Adrenal gland (tissue), 12 donors: ENCODE measurements around the gene NEMP1. TPM values are rescaled to one million over a fixed set of nuclear protein-coding genes. Genes with fewer than 3 reads are reported as not detected.
A peak's percentile ranks its signal among the peaks of the same experiment; 100 is the strongest.

Source experiments
- DNase-seq, 7 donors: peaks; one replicate each; pipeline ENCODE4 v3.0.0-alpha.2; 2019 to 2020
- H3K27ac ChIP-seq, 5 donors: fragments of 200-600 bp; sonication (generic) in 4 of 5; 1 replicate in 3 of 5; 2 replicates in 2 of 5; pipeline versions ENCODE4 v1.5.1 to v1.8.0; 2016 to 2020; ENCODE audit warnings: mild to moderate bottlenecking in 1 of 5
- H3K27me3 ChIP-seq: fragments of 200-600 bp; 2 replicates; pipeline ENCODE4 v1.8.0; 2021
- H3K36me3 ChIP-seq, 2 donors: fragments of 200-600 bp; replicated peaks in 1 of 2; 1 replicate in 1 of 2; 2 replicates in 1 of 2; pipeline versions ENCODE4 v1.5.1 to v1.8.0; 2018 to 2022
- H3K4me1 ChIP-seq, 2 donors: fragments of 200-600 bp; replicated peaks in 1 of 2; 1 replicate in 1 of 2; 2 replicates in 1 of 2; pipeline versions ENCODE4 v1.5.1 to v1.8.0; 2018 to 2021
- H3K4me3 ChIP-seq, 4 donors: fragments of 200-600 bp; sonication (generic) in 3 of 4; one replicate each; pipeline ENCODE4 v1.5.1; 2016 to 2018
- H3K9me3 ChIP-seq, 3 donors: fragments of 200-600 bp; sonication (generic) in 1 of 3; replicated peaks in 1 of 3; 1 replicate in 2 of 3; 2 replicates in 1 of 3; pipeline versions ENCODE4 v1.5.1 to v1.8.0; 2016 to 2021
- CTCF ChIP-seq, 6 experiments: fragments of 450-650 bp in 4 of 6; fragments of 200-600 bp in 2 of 6; sonication (generic) in 1 of 6; IDR thresholded peaks; 1 replicate in 5 of 6; 2 replicates in 1 of 6; pipeline versions ENCODE4 v1.5.1 to v1.8.0; 2016 to 2021; ENCODE audit warnings: antibody characterized with exemption in 6 of 6, mild to moderate bottlenecking in 2 of 6, moderate library complexity in 1 of 6
- POLR2A ChIP-seq, 2 donors: fragments of 450-650 bp; IDR thresholded peaks; one replicate each; pipeline ENCODE4 v1.6.1; 2017; ENCODE audit warnings: antibody characterized with exemption in 2 of 2, mild to moderate bottlenecking in 2 of 2, moderate library complexity in 1 of 2
- WGBS, 4 donors: extraction: QIAGEN DNeasy Blood & Tissue Kit in 2 of 4; methylation state at CpG; one replicate each; pipeline versions ENCODE4 v1.1.5 to v1.1.7; 2013 to 2017; 5-methylcytosine and 5-hydroxymethylcytosine counted together
- intact Hi-C, 2 donors: fragments of 100-400 bp; cut with DNase I; formaldehyde crosslinking; loops; one replicate each; pipeline versions ENCODE4 v1.14.1 to v1.15.0; 2022 to 2023
- polyA plus RNA-seq, 3 donors: library from polyadenylated mRNA; stranded (reverse); fragments of 200-250 nt in 2 of 3; fragments of 350-450 nt in 1 of 3; fragmentation: Illumina TruSeq in 1 of 3; extraction: RNeasy Lipid Tissue Mini Kit (QIAGEN cat#74804) in 1 of 3; gene quantifications; one replicate each; pipeline ENCODE4 v1.2.3, GENCODE V29; 2013 to 2014
- total RNA-seq, 9 donors: library from RNA; depleted of rRNA in 4 of 9; stranded (reverse); fragments of >200 nt in 4 of 9; fragments of 120-200 nt in 1 of 9; fragmentation: NEBNext Ultra II Directional in 1 of 9; extraction: Animal tissue kit (Norgen Biotek cat#: 25700) in 1 of 9; gene quantifications; one replicate each; pipeline versions ENCODE4 v1.1.0 to v1.2.4, GENCODE V29; 2013 to 2023
- donor health status: healthy with polysubstance abuse.
- donor health status: Bipolar disorder and iron deficiency.
- donor health status: DM: yes; HTN: yes; CAD: no.
- donor health status: DM: no; HTN: no; CAD: no.
- donor health status: DM: no; HTN: no; CAD: no.
- donor health status: DM: yes; HTN: yes; CAD: no.

The NEMP1 gene
- total and polyA plus RNA-seq, 12 donors, result 2.7 to 16.4 (median 7.6) TPM

GRCh38 chr12:57109207-57110103 is 30.9 kb upstream of the NEMP1 start:
- TF ChIP-seq CTCF (IDR thresholded peaks at IDR 0.05) (no peak), POLR2A (IDR thresholded peaks at IDR 0.05) (no peak)
- Histone ChIP-seq H3K36me3 (peaks cover 0 to 39% of the 10 kb centered on the region in 2 donors), H3K27me3 (no peaks in the 10 kb centered on the region), H3K9me3 (no peaks in the 10 kb centered on the region), H3K27ac (peak overlapping the region; percentile 76 to 100 (median 99)), H3K4me1 (peaks cover 12 to 34% of the 10 kb centered on the region in 2 donors), H3K4me3 (peak overlapping the region in 2 of 4 donors; percentile 60 to 83)
- WGBS, 4 donors, result 56 to 63% (median 60%) methylated on average over 7 of the region's 7 CpGs
- intact Hi-C loops, result loop anchor here (2.0 to 5.0 kb wide), 2 partner anchors 21 to 32 kb away; partner anchors contain the start of genes NAB2 (in 1 of the 2) and NEMP1 (in 1 of the 2)
- DNase-seq, result no peak

- peaks cover 0 to 50% of the 10 kb centered on the region in 2 donors for H3K36me3 ChIP-seq
- no peak overlapping the region for H3K4me3 ChIP-seq
- H3K9me3 ChIP-seq, result no peaks in the 10 kb centered on the region
- no peak overlapping the region for H3K27ac ChIP-seq
- H3K4me1 ChIP-seq, result peaks cover 12 to 34% of the 10 kb centered on the region in 2 donors
- no peak for DNase-seq
- intact Hi-C loops, result no loop called here
- TF ChIP-seq POLR2A (IDR thresholded peaks at IDR 0.05) (no peak), CTCF (IDR thresholded peaks at IDR 0.05) (no peak)
- no peaks in the 10 kb centered on the region for H3K27me3 ChIP-seq
- WGBS, 4 donors, result 67 to 81% (median 71%) methylated on average over 6 to 7 of the region's 7 CpGs
Observed at GRCh38 chr12:57107456-57108155, 29.0 kb upstream of the NEMP1 start.

- H3K4me3 ChIP-seq, result no peak overlapping the region
- intact Hi-C loops, result no loop called here
- peaks cover 0 to 50% of the 10 kb centered on the region in 2 donors for H3K36me3 ChIP-seq
- no peak overlapping the region for H3K27ac ChIP-seq
- H3K9me3 ChIP-seq, result no peaks in the 10 kb centered on the region
- TF ChIP-seq POLR2A (IDR thresholded peaks at IDR 0.05) (no peak), CTCF (IDR thresholded peaks at IDR 0.05) (no peak)
- peak in 2 of 7 donors; percentile 6 to 19 for DNase-seq
- WGBS, 4 donors, result 72 to 83% (median 78%) methylated on average over 6 to 9 of the region's 9 CpGs
- H3K4me1 ChIP-seq, result peaks cover 12 to 37% of the 10 kb centered on the region in 2 donors
- H3K27me3 ChIP-seq, result no peaks in the 10 kb centered on the region
Observed at GRCh38 chr12:57106021-57106708, 27.6 kb upstream of the NEMP1 start.
